Breast epithelium (tissue), 4 donors: ENCODE data around the gene IQCN. TPM values are rescaled to one million over a fixed set of nuclear protein-coding genes. Genes with fewer than 3 reads are reported as not detected.

Experiments
- DNase-seq, 2 donors: peaks; one replicate each; pipeline ENCODE4 v3.0.0-alpha.2; 2019; ENCODE audit warnings: low spot score in 2 of 2
- H3K27ac ChIP-seq, 2 donors: fragments of 200-600 bp; sonication (generic) in 1 of 2; one replicate each; pipeline ENCODE4 v1.5.1; 2016 to 2019; ENCODE audit warnings: mild to moderate bottlenecking in 1 of 2
- H3K27me3 ChIP-seq, 2 donors: fragments of 200-600 bp; sonication (generic) in 1 of 2; one replicate each; pipeline versions ENCODE4 v1.5.1 to v1.6.0; 2017 to 2019; ENCODE audit warnings: control low read depth in 1 of 2, mild to moderate bottlenecking in 1 of 2
- H3K36me3 ChIP-seq: fragments of 200-600 bp; one replicate; pipeline ENCODE4 v1.5.1; 2019
- H3K4me1 ChIP-seq, 2 donors: fragments of 200-600 bp; sonication (generic); one replicate each; pipeline ENCODE4 v1.5.1; 2016 to 2019; ENCODE audit warnings: control low read depth in 1 of 2
- H3K4me3 ChIP-seq, 3 donors: fragments of 200-600 bp; sonication (generic); 1 replicate in 2 of 3; 2 replicates in 1 of 3; pipeline ENCODE4 v1.5.1; 2016 to 2019; ENCODE audit warnings: mild to moderate bottlenecking in 3 of 3, moderate library complexity in 2 of 3
- H3K9me3 ChIP-seq, 2 donors: fragments of 200-600 bp; sonication (generic) in 1 of 2; one replicate each; pipeline ENCODE4 v1.5.1; 2016 to 2019; ENCODE audit warnings: control low read depth in 1 of 2
- CTCF ChIP-seq, 3 donors: fragments of 450-650 bp; IDR thresholded peaks; one replicate each; pipeline ENCODE4 v1.5.1; 2016 to 2017; ENCODE audit warnings: antibody characterized with exemption in 3 of 3, mild to moderate bottlenecking in 3 of 3, moderate library complexity in 3 of 3
- POLR2A ChIP-seq: fragments of 450-650 bp; IDR thresholded peaks from one replicate; pipeline ENCODE4 v1.6.1; 2016; ENCODE audit warnings: antibody characterized with exemption, mild to moderate bottlenecking, moderate library complexity
- POLR2AphosphoS5 ChIP-seq, 3 donors: sonication (generic); formaldehyde crosslinking; IDR thresholded peaks; one replicate each; pipeline ENCODE4 v1.6.1; 2017; ENCODE audit warnings: antibody characterized with exemption in 3 of 3
- intact Hi-C: fragments of 100-400 bp; cut with DNase I; formaldehyde crosslinking; loops from one replicate; pipeline ENCODE4 v1.15.1; 2023; ENCODE audit warnings: low total_unique reads
- total RNA-seq, 3 donors: library from RNA; depleted of rRNA; stranded (reverse); fragments of >200 nt; gene quantifications; one replicate each; pipeline ENCODE4 v1.1.0, GENCODE V29; 2016

Gene IQCN
- total RNA-seq, 3 donors from 2014 or later: 7.0 to 16.6 (median 9.5) TPM

GRCh38 chr19:18304458-18305310, 30.4 kb upstream of the IQCN start:
- intact Hi-C loops: no loop called here
- Histone ChIP-seq H3K4me1 (peaks cover 6 to 7% of the 10 kb centered on the region in 2 donors), H3K36me3 (no peaks in the 10 kb centered on the region), H3K4me3 (peak overlapping the region; percentile 42 to 63 (median 46)), H3K27ac (peak overlapping the region; percentile 92), H3K9me3 (no peaks in the 10 kb centered on the region), H3K27me3 (no peaks in the 10 kb centered on the region)
- DNase-seq: peak; percentile 68 to 75
- TF ChIP-seq POLR2A (peak; percentile 41), CTCF (IDR thresholded peaks at IDR 0.05) (no peak), POLR2AphosphoS5 (IDR thresholded peaks at IDR 0.05) (peak; percentile 47 to 83 (median 78))

GRCh38 chr19:18304208-18304457, 29.9 kb upstream of the IQCN start:
- TF ChIP-seq CTCF (IDR thresholded peaks at IDR 0.05): no peak
- Histone ChIP-seq H3K27ac (peak overlapping the region; percentile 92), H3K9me3 (no peaks in the 10 kb centered on the region), H3K4me1 (peaks cover 6 to 7% of the 10 kb centered on the region in 2 donors), H3K27me3 (no peaks in the 10 kb centered on the region), H3K4me3 (peak overlapping the region; percentile 42 to 63 (median 46)), H3K36me3 (no peaks in the 10 kb centered on the region)
- DNase-seq: no peak
- intact Hi-C loops: no loop called here

- DNase-seq: no peak
- Histone ChIP-seq H3K36me3 (no peaks in the 10 kb centered on the region), H3K4me1 (peaks cover 6 to 7% of the 10 kb centered on the region in 2 donors), H3K9me3 (no peaks in the 10 kb centered on the region), H3K27me3 (no peaks in the 10 kb centered on the region), H3K4me3 (no peak overlapping the region), H3K27ac (peak overlapping the region; percentile 40 to 65)
- intact Hi-C loops: no loop called here
- TF ChIP-seq POLR2AphosphoS5 (IDR thresholded peaks at IDR 0.05): no peak
- no peak for TF ChIP-seq POLR2A
- no peak for TF ChIP-seq CTCF (IDR thresholded peaks at IDR 0.05)
Measured at GRCh38 chr19:18301718-18302111, 27.5 kb upstream of the IQCN start.

- no peak overlapping the region for H3K4me3 ChIP-seq
- DNase-seq: no peak
- no peaks in the 10 kb centered on the region for H3K27me3 ChIP-seq
- H3K36me3 ChIP-seq: no peaks in the 10 kb centered on the region
- TF ChIP-seq CTCF (IDR thresholded peaks at IDR 0.05) (no peak), POLR2AphosphoS5 (IDR thresholded peaks at IDR 0.05) (peak in 1 of 3 donors; percentile 13)
- H3K27ac ChIP-seq: peak overlapping the region; percentile 31 to 65
- peaks cover 6 to 7% of the 10 kb centered on the region in 2 donors for H3K4me1 ChIP-seq
- intact Hi-C loops: no loop called here
- no peaks in the 10 kb centered on the region for H3K9me3 ChIP-seq
Measured at GRCh38 chr19:18300930-18301717, 26.9 kb upstream of the IQCN start.

- intact Hi-C loops: loop anchor here (5.0 kb wide), 1 partner anchor 1637 kb away; the partner anchor contains the start of genes SMIM7 and TMEM38A
- H3K27ac ChIP-seq: no peak overlapping the region
Measured at GRCh38 chr19:18299654-18300053, 25.4 kb upstream of the IQCN start.

More at GRCh38 chr19:18299654-18300053, 25.4 kb upstream of the IQCN start:
- no peak for TF ChIP-seq POLR2AphosphoS5 (IDR thresholded peaks at IDR 0.05)
- TF ChIP-seq CTCF (IDR thresholded peaks at IDR 0.05): no peak
- no peak for TF ChIP-seq POLR2A
- Histone ChIP-seq H3K4me1 (peaks cover 0 to 3% of the 10 kb centered on the region in 2 donors), H3K4me3 (no peak overlapping the region), H3K36me3 (no peaks in the 10 kb centered on the region), H3K27me3 (no peaks in the 10 kb centered on the region), H3K9me3 (no peaks in the 10 kb centered on the region)
- no peak for DNase-seq
